IPS DF 6.9 (cell line): ENCODE data around the gene ACE.

Source experiments
- DNase-seq: peaks from one replicate; pipeline ENCODE4 v3.0.0-alpha.2; 2013; ENCODE audit warnings: low read depth, low spot score
- H3K27ac ChIP-seq: one replicate; pipeline ENCODE4 v1.5.1; 2013; ENCODE audit warnings: low read length, control low read depth
- H3K27me3 ChIP-seq: 2 replicates; pipeline ENCODE4 v1.6.1; 2013; ENCODE audit warnings: mild to moderate bottlenecking, low read length; ENCODE audit not compliant: control insufficient read depth, insufficient read depth
- H3K36me3 ChIP-seq: 2 replicates; pipeline ENCODE4 v1.6.1; 2013; ENCODE audit warnings: low read length; ENCODE audit not compliant: control insufficient read depth, insufficient read depth
- H3K4me1 ChIP-seq: 2 replicates; pipeline ENCODE4 v1.6.1; 2013; ENCODE audit warnings: low read length; ENCODE audit not compliant: control insufficient read depth, insufficient read depth
- H3K4me3 ChIP-seq: 2 replicates; pipeline ENCODE4 v1.5.1; 2013; ENCODE audit warnings: mild to moderate bottlenecking, low read length
- H3K9me3 ChIP-seq: 2 replicates; pipeline ENCODE4 v1.6.1; 2013; ENCODE audit warnings: low read length, inconsistent platforms; ENCODE audit not compliant: control insufficient read depth, insufficient read depth
- WGBS: extraction: QIAGEN DNeasy Blood & Tissue Kit; methylation state at CpG from one replicate; pipeline ENCODE4 v1.1.7; 2013; ENCODE audit warnings: mixed read lengths, missing lambda C conversion rate; ENCODE audit not compliant: insufficient read length, insufficient coverage; 5-methylcytosine and 5-hydroxymethylcytosine counted together

ACE gene

GRCh38 chr17:63476854-63477479 lies at the start of gene ACE:
Gene ACE (plus strand): TSS chr17:63477061. CDS start chr17:63477095, 34 bp downstream.
- H3K4me3 ChIP-seq, result peak within 1 kb of the TSS; percentile 47
- no peaks in the 10 kb centered on the region for H3K36me3 ChIP-seq
- H3K9me3 ChIP-seq, result no peaks in the 10 kb centered on the region
- no peak within 1 kb of the TSS for H3K27ac ChIP-seq
- no CpG with 5 or more reads among the region's 78 CpGs for WGBS
- DNase-seq, result no peak
- H3K4me1 ChIP-seq, result peaks cover 6% of the 10 kb centered on the region; the same call in 1 of the 2 replicates
- no peaks in the 10 kb centered on the region for H3K27me3 ChIP-seq

GRCh38 chr17:63429766-63430165 lies 47.1 kb upstream of the ACE start:
- Histone ChIP-seq H3K4me1 (no peaks in the 10 kb centered on the region; the same call in 1 of the 2 replicates), H3K36me3 (peaks cover under 1% of the 10 kb centered on the region; the same call in 1 of the 2 replicates), H3K27me3 (no peaks in the 10 kb centered on the region), H3K9me3 (no peaks in the 10 kb centered on the region), H3K27ac (no peak overlapping the region), H3K4me3 (no peak overlapping the region)
- no peak for DNase-seq
- WGBS, result no CpG with 5 or more reads among the region's 7 CpGs

GRCh38 chr17:63430223-63430622 lies 46.6 kb upstream of the ACE start:
- DNase-seq, result no peak
- Histone ChIP-seq H3K4me1 (no peaks in the 10 kb centered on the region; the same call in 1 of the 2 replicates), H3K9me3 (no peaks in the 10 kb centered on the region), H3K36me3 (peaks cover 3% of the 10 kb centered on the region; the same call in 1 of the 2 replicates), H3K27ac (no peak overlapping the region), H3K27me3 (no peaks in the 10 kb centered on the region), H3K4me3 (no peak overlapping the region)
- no CpG with 5 or more reads among the region's 11 CpGs for WGBS

- Histone ChIP-seq H3K27ac (no peak overlapping the region), H3K4me1 (peaks cover 1% of the 10 kb centered on the region), H3K9me3 (no peaks in the 10 kb centered on the region), H3K36me3 (peaks cover 3% of the 10 kb centered on the region; the same call in 1 of the 2 replicates), H3K27me3 (no peaks in the 10 kb centered on the region), H3K4me3 (no peak overlapping the region)
- WGBS, result no CpG with 5 or more reads among the region's 7 CpGs
- DNase-seq, result no peak
Measured at GRCh38 chr17:63431618-63431938, 45.3 kb upstream of the ACE start.

- Histone ChIP-seq H3K36me3 (peaks cover 3% of the 10 kb centered on the region; the same call in 1 of the 2 replicates), H3K4me3 (no peak overlapping the region), H3K27ac (no peak overlapping the region), H3K27me3 (no peaks in the 10 kb centered on the region), H3K9me3 (no peaks in the 10 kb centered on the region), H3K4me1 (peaks cover 1% of the 10 kb centered on the region)
- WGBS, result no CpG with 5 or more reads among the region's 16 CpGs
- DNase-seq, result no peak
Measured at GRCh38 chr17:63431939-63432804, 44.7 kb upstream of the ACE start.

GRCh38 chr17:63433746-63434591 lies 42.9 kb upstream of the ACE start:
- H3K9me3 ChIP-seq, result no peaks in the 10 kb centered on the region
- H3K27me3 ChIP-seq, result no peaks in the 10 kb centered on the region
- no peak overlapping the region for H3K4me3 ChIP-seq
- H3K36me3 ChIP-seq, result peaks cover 3% of the 10 kb centered on the region; the same call in 1 of the 2 replicates
- no peak for DNase-seq
- no peak overlapping the region for H3K27ac ChIP-seq
- WGBS, result no CpG with 5 or more reads among the region's 32 CpGs
- H3K4me1 ChIP-seq, result peaks cover 3% of the 10 kb centered on the region

GRCh38 chr17:63434951-63435571 lies 41.8 kb upstream of the ACE start:
- Histone ChIP-seq H3K36me3 (peaks cover 3% of the 10 kb centered on the region; the same call in 1 of the 2 replicates), H3K27me3 (no peaks in the 10 kb centered on the region), H3K27ac (no peak overlapping the region), H3K4me3 (no peak overlapping the region), H3K9me3 (no peaks in the 10 kb centered on the region), H3K4me1 (peaks cover 3% of the 10 kb centered on the region)
- whole genome bisulfite sequencing, result no CpG with 5 or more reads among the region's 25 CpGs
- DNase-seq, result no peak

GRCh38 chr17:63435681-63436522 lies 41.0 kb upstream of the ACE start:
- Histone ChIP-seq H3K27me3 (no peaks in the 10 kb centered on the region), H3K4me3 (no peak overlapping the region), H3K36me3 (peaks cover 3% of the 10 kb centered on the region; the same call in 1 of the 2 replicates), H3K9me3 (no peaks in the 10 kb centered on the region), H3K4me1 (peaks cover 3% of the 10 kb centered on the region), H3K27ac (no peak overlapping the region)
- no CpG with 5 or more reads among the region's 29 CpGs for WGBS
- no peak for DNase-seq

- H3K27ac ChIP-seq, result no peak overlapping the region
- WGBS, result 100% methylated on average over 6 of the region's 17 CpGs
- peaks cover 3% of the 10 kb centered on the region for H3K4me1 ChIP-seq
- no peak for DNase-seq
- no peak overlapping the region for H3K4me3 ChIP-seq
- peaks cover 3% of the 10 kb centered on the region; the same call in 1 of the 2 replicates for H3K36me3 ChIP-seq
- H3K27me3 ChIP-seq, result no peaks in the 10 kb centered on the region
- H3K9me3 ChIP-seq, result no peaks in the 10 kb centered on the region
Measured at GRCh38 chr17:63436523-63437110, 40.2 kb upstream of the ACE start.
